HK-2 (cell line): ENCODE measurements around the gene PPAT.
A peak's percentile ranks its signal among the peaks of the same experiment; 100 is the strongest.

ENCODE experiments used
- DNase-seq: peaks from one replicate; pipeline ENCODE4 v3.0.0-alpha.2; 2018; ENCODE audit not compliant: unreplicated experiment

PPAT gene

GRCh38 chr4:56434599-56435139 lies 746 bp downstream of the PPAT start:
- peak; percentile 82 for DNase-seq

- DNase-seq: no peak
Observed at GRCh38 chr4:56433280-56433679, 2.1 kb downstream of the PPAT start.

GRCh38 chr4:56430203-56430602 lies 5.2 kb downstream of the PPAT start:
- DNase-seq: no peak

DNA sequence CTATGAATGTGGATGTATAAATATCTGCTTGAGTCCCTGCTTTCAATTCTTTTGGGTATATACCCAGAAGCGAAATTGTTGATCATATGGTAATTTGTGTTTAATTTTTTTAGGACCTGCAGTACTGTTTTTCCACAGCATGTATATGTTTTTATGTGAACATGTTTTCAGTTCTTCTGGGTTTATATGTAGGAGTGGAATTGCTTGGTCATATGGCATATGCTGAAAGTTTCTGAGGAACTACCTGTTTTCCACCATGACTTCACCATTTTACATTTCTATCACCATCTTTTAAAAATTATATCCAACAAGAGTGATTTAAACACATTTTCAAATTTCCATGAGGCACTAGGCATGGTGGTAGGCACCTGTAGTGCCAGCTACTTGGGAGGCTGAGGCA lies 8.2 kb downstream of the PPAT start:
- no peak for DNase-seq

- DNase-seq: no peak
Observed at GRCh38 chr4:56426273-56426672, 9.1 kb downstream of the PPAT start.

- no peak for DNase-seq
Observed at GRCh38 chr4:56425518-56425917, 9.9 kb downstream of the PPAT start.

DNA sequence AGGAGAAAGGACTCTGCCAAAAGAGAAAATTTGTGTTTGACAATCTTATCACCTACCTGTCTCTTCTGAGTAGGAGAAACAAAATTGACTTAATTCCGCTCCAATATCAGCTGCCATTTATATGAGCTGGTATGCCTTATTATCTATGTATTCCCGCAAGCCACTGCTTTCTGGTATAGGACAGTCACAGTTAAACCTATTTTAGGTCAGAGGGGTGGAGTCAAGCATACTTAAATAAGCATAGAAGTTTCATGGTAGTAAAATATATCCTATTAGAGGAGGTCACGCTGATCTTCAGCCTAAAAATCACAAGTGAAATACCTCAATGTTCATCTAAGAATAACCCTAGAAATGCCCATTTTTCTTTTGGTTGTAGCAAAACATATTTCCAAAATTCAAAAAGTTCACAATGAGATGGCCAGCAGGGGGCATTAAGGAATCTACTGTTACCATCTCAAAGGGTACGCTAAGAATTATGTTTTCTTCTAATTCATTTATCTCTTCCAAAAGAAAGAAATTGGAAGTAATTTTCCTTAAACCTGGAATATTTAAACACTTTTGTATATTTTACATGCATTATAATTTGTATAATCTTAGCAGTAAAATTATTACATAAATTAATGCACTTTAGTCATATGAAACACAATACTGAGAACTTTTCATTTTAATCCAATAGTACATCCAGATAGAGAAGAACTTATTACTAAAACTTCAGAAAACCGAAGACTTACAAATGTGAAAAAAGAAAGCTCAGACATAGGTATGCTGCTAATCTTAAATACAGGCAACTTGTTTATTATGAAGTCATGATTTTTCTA lies 10.5 kb downstream of the PPAT start:
- no peak for DNase-seq

- no peak for DNase-seq
Observed at GRCh38 chr4:56424176-56424575, 11.2 kb downstream of the PPAT start.

DNA sequence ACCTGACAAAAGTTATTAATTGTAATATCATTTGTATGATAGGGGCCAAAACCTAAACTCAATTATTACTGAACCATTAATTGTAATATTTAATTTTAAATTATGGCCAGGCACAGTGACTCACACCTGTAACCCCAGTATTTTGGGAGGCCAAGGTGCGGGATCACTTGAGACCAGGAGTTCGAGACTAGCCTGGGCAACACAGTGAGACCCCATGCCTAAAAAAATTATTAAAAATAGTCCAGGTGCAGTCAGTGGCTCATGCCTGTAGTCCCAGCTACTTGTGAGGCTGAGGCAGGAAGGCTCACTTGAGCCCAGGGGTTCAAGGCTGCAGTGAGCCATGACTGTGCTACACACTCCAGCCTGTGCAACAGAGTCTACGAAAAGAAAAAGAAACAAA lies 18.0 kb downstream of the PPAT start:
- DNase-seq: no peak

- DNase-seq: no peak
Observed at GRCh38 chr4:56416349-56416748, 19.1 kb downstream of the PPAT start.

DNA sequence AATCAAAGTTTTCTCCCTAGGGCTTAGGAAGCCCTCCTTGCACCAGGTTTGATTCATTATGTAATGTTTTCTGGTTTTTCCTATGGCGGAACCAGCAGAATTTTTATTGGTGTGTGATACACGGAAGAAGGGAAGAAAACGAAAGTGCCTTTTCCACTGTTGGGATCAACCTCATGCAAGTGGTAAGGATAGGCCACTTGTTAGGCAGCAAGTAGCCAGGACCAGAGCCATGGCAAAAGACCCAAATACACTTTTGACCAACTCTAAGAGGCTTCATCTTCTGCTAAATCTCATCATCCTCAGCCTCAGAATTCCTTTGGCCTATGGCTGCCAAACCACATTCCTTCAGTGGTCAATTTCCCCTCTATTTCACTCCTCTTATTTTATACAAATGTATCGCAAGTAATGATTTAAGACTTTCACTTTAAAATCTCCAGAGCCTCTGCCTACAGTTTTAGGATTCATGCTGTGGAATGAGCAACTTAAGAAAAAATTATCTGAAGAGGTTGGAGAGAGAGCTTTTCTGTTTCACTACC lies 21.2 kb downstream of the PPAT start:
- no peak for DNase-seq

DNA sequence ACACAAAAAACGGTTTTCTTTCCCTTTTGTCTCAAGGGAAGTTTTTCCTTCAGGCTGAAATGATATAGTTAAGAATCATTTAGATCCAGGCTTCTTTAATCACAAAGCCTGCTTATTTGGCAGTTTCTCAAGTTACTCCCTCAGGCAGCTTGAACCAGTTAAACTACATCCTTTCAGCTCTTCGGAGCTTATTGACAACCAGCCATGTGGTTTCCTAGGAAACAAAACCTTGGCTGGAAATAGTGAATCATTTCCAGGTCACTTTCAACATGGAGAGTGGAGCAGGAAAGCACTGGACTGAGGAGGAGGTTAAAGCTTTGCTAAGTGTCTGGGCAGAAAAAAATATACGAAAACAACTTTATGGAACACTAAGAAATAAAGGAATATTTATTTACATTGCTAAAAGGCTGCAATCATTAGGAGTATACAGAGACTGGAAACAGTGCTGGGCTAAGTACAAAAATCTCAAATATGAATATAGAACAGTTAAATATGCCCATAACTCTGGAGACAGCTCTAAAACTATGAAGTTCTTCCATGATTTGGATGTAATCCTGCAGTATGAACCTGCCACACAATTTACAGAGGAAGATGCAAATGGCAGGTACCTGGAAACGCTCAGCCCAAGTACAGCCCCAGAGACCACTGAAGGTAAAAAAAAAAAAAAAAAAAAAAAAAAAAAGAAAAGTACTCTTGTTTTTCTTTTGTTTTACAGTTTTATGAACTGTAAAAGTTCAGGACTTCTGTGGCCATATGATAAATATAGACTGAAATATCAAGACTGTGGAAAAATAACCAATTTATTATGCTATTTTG lies 25.0 kb downstream of the PPAT start:
- DNase-seq: peak; percentile 31

DNA sequence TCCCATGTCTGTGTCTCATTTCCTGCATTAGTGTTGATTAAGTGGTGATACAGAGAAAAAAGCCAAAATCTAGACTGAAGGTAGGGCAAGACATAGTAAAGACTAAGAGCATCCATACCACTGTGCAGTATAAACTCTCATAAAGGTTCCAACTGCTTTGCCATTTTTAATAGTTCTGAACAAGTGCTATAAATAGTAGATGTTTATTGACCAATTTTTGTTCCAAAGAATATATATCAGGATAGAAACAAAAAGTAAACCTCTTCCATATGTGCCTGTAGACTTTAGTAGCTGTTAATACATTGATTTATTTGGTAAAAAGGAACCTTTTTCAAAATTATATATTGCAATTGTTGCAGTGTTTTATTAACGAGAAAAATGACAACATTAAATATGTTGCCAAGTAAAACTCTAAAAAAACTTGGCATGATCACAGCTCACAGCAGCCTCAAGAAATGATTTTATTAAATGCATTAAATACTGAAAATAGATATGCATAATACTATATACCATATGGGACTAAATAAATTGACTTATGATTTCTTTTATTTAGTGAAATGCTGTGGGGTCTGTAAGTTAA lies 25.8 kb downstream of the PPAT start:
- no peak for DNase-seq

DNA sequence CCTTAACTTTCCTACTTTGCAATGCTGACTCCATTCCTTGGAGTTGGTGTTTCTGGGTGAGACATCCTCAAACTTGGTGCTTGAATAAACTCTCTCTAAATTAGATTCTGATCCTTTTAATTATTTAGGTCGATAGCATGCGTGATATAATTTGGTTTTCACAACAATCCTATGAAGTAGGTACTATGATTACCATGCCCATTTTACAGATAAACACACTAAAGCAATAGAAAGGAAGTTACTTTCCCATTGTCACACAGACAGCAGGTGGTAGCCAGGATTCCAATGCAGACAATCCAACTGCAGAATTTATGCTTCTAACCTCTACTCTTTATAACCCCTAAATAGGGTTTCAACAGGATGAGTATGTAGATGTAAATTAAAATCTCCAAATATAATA lies 26.4 kb downstream of the PPAT start:
- no peak for DNase-seq

- DNase-seq: no peak
Observed at GRCh38 chr4:56406151-56406550, 29.3 kb downstream of the PPAT start.

DNA sequence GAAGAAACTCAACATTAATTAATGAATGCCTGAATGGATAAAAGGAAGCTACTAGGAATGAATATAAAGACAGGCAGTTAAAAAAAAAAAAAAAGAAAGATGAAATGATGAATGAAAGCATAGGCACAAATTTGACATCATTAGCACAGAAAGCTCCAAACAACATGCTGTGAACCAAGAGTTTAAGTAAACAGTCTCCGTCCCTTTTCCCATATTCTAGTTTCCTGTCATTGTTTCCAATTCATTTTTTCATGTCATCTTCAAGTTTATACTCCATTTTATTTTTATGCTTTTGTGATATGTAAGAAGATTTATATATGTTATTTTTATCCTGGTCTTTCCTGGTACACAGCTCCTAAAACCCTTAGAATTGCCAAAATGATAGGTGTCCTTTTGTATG lies 30.4 kb downstream of the PPAT start:
- DNase-seq: no peak

GRCh38 chr4:56400560-56400959 lies 34.9 kb downstream of the PPAT start:
- DNase-seq: no peak

DNA sequence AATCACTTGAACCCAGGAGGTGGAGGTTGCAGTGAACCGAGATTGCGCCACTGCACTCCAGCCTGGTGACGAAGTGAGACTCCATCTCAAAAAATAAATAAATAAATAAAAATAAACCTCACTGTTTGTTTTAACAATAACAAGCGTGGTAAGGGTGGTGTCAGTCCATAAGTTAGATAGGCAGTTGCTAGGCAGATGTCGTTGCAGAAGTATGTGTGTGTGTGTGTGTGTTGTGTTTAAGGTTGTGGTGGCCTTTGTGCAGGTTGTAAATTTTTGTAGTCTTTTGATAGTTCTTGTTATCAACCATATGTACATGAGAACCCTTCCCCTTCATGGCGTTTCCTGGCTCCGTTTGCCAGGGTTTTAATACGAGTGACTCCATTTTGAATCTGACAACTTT lies 44.1 kb downstream of the PPAT start:
- DNase-seq: no peak

DNA sequence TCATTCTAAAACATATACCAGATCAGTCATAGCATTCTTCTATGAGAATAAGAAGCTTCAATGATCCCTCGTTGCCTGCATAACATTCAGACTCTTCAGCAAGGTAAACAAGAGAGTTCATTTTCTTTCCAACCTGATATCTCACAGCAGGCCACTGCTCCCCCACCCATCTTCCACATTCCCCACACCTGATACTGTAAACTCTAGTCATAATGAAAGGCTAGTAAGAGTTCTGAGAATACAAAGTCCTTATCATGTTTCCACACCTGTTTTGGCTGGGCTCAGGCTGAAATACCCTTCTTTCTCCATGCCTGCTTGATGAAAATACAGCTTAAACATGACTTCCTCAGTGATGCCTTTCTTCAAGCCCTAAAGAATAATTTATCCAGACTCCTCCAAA lies 45.9 kb downstream of the PPAT start:
- DNase-seq: no peak

DNA sequence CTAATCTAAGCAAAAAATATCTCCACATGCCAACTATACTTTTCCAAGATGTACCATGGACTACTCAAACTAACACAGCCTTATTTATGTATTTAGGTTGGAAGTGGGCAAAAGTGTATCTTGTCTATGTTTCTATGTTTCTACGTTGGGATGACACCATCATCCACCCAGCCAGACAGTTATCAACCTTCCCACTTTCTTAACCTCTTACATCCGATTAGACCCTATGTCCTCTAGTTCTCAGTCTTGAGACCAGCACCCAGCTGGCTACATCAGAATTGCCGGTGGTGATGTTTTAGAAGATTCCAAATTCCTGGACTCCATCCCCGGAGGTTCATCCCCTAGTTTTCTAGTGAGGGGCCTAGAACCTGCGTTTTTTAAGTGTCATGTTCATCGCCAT lies 47.1 kb downstream of the PPAT start:
- no peak for DNase-seq

- DNase-seq: peak; percentile 91
Observed at GRCh38 chr4:56387023-56388001, 48.1 kb downstream of the PPAT start, which contains the start of gene AASDH. Gene AASDH, minus strand, starts transcription at chr4:56387491. Its CDS starts 3,192 bp downstream, at chr4:56384299.
